Heart left ventricle (tissue), 16 donors: ENCODE results near the gene MYL6B. TPM values are rescaled to one million over a fixed set of nuclear protein-coding genes. Genes with fewer than 3 reads are reported as not detected.

Experiments used
- ATAC-seq, 4 donors: fragments of 200-7000 bp; cut with Tn5 transposase; one replicate each; pipeline ENCODE4 v1.9.1; 2020 to 2022; ENCODE audit warnings: moderate library complexity in 4 of 4, mild to moderate bottlenecking in 3 of 4, moderate number of reproducible peaks in 1 of 4
- DNase-seq, 5 donors: peaks; one replicate each; pipeline ENCODE4 v3.0.0-alpha.2; 2020
- H3K27ac ChIP-seq, 12 donors: fragments of 200-600 bp; sonication (generic) in 4 of 12; one replicate each; pipeline versions ENCODE4 v1.5.0 to v1.8.0; 2016 to 2022; ENCODE audit warnings: mild to moderate bottlenecking in 2 of 12
- H3K27me3 ChIP-seq, 9 donors: fragments of 200-600 bp; sonication (generic) in 2 of 9; one replicate each; pipeline versions ENCODE4 v1.5.1 to v1.8.0; 2016 to 2022; ENCODE audit warnings: mild to moderate bottlenecking in 3 of 9
- H3K36me3 ChIP-seq, 9 donors: fragments of 200-600 bp; sonication (generic) in 2 of 9; one replicate each; pipeline versions ENCODE4 v1.5.0 to v1.8.0; 2018 to 2022; ENCODE audit warnings: mild to moderate bottlenecking in 2 of 9
- H3K4me1 ChIP-seq, 12 donors: fragments of 200-600 bp; sonication (generic) in 4 of 12; one replicate each; pipeline versions ENCODE4 v1.5.0 to v1.8.0; 2016 to 2022; ENCODE audit warnings: mild to moderate bottlenecking in 3 of 12
- H3K4me3 ChIP-seq, 12 donors: fragments of 200-600 bp; sonication (generic) in 4 of 12; one replicate each; pipeline versions ENCODE4 v1.5.0 to v1.8.0; 2017 to 2022; ENCODE audit warnings: mild to moderate bottlenecking in 9 of 12, moderate library complexity in 4 of 12
- H3K9me3 ChIP-seq, 12 donors: fragments of 200-600 bp; sonication (generic) in 4 of 12; one replicate each; pipeline versions ENCODE4 v1.5.0 to v1.8.0; 2016 to 2022; ENCODE audit warnings: mild to moderate bottlenecking in 1 of 12
- POLR2A ChIP-seq, 2 donors: fragments of 450-650 bp; IDR thresholded peaks; one replicate each; pipeline ENCODE4 v1.6.1; 2017; ENCODE audit warnings: antibody characterized with exemption in 2 of 2, mild to moderate bottlenecking in 2 of 2, moderate library complexity in 2 of 2
- WGBS, 4 donors: extraction: QIAGEN DNeasy Blood & Tissue Kit in 2 of 4; methylation state at CpG; one replicate each; pipeline versions ENCODE4 v1.1.5 to v1.1.7; 2013 to 2018; 5-methylcytosine and 5-hydroxymethylcytosine counted together
- intact Hi-C, 10 donors: fragments of 100-400 bp; cut with DNase I; formaldehyde crosslinking; loops; one replicate each; pipeline versions ENCODE4 v1.11.1 to v1.14.2; 2022
- polyA plus RNA-seq, 2 donors: library from polyadenylated mRNA; stranded (reverse); fragments of 200-250 nt; gene quantifications; one replicate each; pipeline ENCODE4 v1.2.3, GENCODE V29; 2013
- total RNA-seq, 9 donors: library from RNA; depleted of rRNA in 2 of 9; stranded (reverse); fragments of >200 nt in 2 of 9; fragmentation: NEBNext Ultra II Directional in 3 of 9; extraction: Animal tissue kit (Norgen Biotek cat#: 25700) in 3 of 9; gene quantifications; one replicate each; pipeline versions ENCODE4 v1.1.0 to v1.2.4, GENCODE V29; 2016 to 2023
- TF ChIP-seq, protein P1 (sequence below), 12 donors: fragments of 200-600 bp; sonication (generic) in 4 of 12; IDR thresholded peaks; one replicate each; pipeline versions ENCODE4 v1.5.0 to v1.8.0; 2018 to 2022; ENCODE audit warnings: antibody characterized with exemption in 12 of 12, mild to moderate bottlenecking in 5 of 12
- donor health status: ischemic (EF 13 %, LVEDD 7.1; RV severe dilation, severe dysfunction).
- donor health status: healthy with polysubstance abuse.
- donor health status: DM: no; HTN: yes; CAD: no.
- donor health status: DM: no; HTN: no; CAD: no.
- donor health status: ischemic (EF 25% LVEDD 6.9; RV normal size, moderate dysfunction).
- donor health status: ischemic (EF 25% LVEDD 5.7; RV mildly dilated, moderate dysfunction).
- donor health status: healthy.
- donor health status: DM: yes; HTN: yes; CAD: no.
- donor health status: ischemic (EF 35%, LVEDD 5.7; RV mildly dilated, moderate dysfunction).
- donor health status: nonischemic (EF 11% LVEDD 7.7; RV severe dilation, severe dysfunction).
- donor health status: DM: yes; HTN: yes; CAD: no.
- donor health status: PGD.
- donor health status: ischemic (EF 29% LVEDD 5.4; RV normal size, mild dysfunction).
- donor health status: nonischemic (EF 23%, LVEDD 6.1; RV moderate dilation, normal function).

MYL6B gene
- total and polyA plus RNA-seq, 11 donors, result 27.5 to 65.9 (median 41.1) TPM

DNA sequence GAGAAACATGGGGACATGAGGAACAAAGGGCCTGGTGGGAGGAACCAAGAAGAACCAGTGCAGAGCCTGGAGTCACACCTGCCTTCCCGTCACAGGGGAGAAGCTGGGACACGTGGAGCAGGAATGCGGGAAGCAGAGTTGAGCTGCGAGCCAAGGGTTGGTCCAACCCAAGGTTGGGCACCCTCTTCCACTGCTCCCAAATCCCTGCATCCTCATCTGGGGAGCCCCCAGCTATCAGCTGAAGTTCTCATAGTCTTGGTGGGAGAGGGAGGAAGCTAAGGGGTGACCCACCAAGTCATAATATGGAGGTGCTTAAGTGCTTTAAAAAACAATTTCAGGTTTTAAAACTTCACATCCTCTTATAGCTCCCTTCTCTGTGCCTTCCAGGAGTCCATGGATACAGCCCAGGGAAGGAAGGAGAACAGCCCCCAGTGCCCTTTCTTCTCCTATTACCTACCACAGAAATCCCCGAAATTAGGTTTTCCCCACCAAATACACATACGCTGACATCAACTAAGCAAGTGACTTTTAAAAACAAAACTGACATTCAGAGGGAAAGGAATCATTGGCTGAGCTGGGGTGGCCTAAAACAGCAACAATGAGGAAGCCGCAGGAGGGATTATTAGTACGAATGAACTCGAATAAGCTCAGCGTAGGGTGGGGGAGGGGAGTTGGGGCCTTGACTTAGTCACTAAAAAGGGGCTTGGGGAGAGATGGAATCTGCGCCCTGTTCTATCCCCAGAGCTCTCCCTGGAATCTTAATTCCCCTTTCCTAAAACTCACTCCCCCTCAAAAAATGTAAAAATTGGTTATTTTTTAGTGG, 10.3 kb downstream of the MYL6B start:
- DNase-seq (no peak), ATAC-seq (no peak)
- 50 to 55% (median 53%) methylated on average over 11 of the region's 11 CpGs for WGBS, 4 donors
- no peak overlapping the region for H3K4me3 ChIP-seq
- H3K27ac ChIP-seq, result peak overlapping the region in 4 of 12 donors; percentile 6 to 98 (median 70)
- peaks cover 0 to 86% (median 83%) of the 10 kb centered on the region in 9 donors for H3K36me3 ChIP-seq
- no peaks in the 10 kb centered on the region for H3K27me3 ChIP-seq
- intact Hi-C loops, result no loop called here
- H3K4me1 ChIP-seq, result peaks cover 4 to 45% (median 27%) of the 10 kb centered on the region in 12 donors
- no peaks in the 10 kb centered on the region for H3K9me3 ChIP-seq
- TF ChIP-seq, protein P1, sequence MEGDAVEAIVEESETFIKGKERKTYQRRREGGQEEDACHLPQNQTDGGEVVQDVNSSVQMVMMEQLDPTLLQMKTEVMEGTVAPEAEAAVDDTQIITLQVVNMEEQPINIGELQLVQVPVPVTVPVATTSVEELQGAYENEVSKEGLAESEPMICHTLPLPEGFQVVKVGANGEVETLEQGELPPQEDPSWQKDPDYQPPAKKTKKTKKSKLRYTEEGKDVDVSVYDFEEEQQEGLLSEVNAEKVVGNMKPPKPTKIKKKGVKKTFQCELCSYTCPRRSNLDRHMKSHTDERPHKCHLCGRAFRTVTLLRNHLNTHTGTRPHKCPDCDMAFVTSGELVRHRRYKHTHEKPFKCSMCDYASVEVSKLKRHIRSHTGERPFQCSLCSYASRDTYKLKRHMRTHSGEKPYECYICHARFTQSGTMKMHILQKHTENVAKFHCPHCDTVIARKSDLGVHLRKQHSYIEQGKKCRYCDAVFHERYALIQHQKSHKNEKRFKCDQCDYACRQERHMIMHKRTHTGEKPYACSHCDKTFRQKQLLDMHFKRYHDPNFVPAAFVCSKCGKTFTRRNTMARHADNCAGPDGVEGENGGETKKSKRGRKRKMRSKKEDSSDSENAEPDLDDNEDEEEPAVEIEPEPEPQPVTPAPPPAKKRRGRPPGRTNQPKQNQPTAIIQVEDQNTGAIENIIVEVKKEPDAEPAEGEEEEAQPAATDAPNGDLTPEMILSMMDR (IDR thresholded peaks at IDR 0.05), result no peak
- no peak for TF ChIP-seq POLR2A (IDR thresholded peaks at IDR 0.05)

DNA sequence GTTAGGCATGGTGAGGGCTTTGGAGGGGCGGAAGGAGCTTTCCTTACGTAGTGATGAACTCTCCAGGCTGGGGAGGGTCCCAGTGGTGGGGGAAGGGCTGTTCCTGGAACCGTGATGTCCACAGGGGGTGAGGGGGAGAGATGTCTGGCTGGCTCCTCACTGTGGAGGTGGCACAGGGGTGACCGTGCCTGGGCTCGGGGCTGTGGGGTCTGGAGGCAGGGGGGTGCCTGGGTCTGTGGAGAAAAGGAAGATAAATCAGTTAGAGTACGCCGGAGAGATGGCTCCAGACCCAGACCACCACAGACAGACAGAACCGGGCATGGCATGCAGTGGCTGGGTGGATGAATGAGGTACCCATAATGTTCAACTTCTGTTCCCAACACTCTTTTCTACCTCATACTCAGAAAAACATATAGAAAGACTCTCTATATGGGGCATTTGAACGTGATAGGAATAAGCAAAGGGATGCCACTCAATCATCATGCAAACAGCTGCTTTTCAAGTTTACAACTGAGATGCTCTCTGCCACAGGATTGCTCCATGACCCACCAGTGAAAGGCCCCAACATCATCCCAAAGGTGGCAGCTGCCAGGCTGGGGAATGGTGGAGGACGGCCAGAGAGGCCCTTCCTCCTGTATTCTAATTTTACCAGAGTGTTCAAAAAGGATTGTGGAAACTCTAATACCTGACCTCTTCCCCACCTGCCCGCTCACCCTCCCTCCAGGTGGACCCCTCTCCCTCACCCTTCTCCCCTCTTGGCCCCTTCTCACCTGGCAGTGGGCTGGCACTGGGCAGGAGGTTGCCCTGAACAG, 11.4 kb downstream of the MYL6B start:
- H3K36me3 ChIP-seq, result peaks cover 0 to 95% (median 92%) of the 10 kb centered on the region in 9 donors
- 58 to 66% (median 64%) methylated on average over 9 to 11 of the region's 11 CpGs for WGBS, 4 donors
- TF ChIP-seq POLR2A (IDR thresholded peaks at IDR 0.05), result no peak
- TF ChIP-seq, protein P1 (IDR thresholded peaks at IDR 0.05), result no peak
- ATAC-seq (peak in 2 of 4 donors; percentile 1 to 4), DNase-seq (no peak)
- H3K9me3 ChIP-seq, result no peaks in the 10 kb centered on the region
- H3K4me1 ChIP-seq, result peaks cover 4 to 45% (median 27%) of the 10 kb centered on the region in 12 donors
- H3K4me3 ChIP-seq, result no peak overlapping the region
- peak overlapping the region in 1 of 12 donors; percentile 98 for H3K27ac ChIP-seq
- no peaks in the 10 kb centered on the region for H3K27me3 ChIP-seq
- intact Hi-C loops, result no loop called here

DNA sequence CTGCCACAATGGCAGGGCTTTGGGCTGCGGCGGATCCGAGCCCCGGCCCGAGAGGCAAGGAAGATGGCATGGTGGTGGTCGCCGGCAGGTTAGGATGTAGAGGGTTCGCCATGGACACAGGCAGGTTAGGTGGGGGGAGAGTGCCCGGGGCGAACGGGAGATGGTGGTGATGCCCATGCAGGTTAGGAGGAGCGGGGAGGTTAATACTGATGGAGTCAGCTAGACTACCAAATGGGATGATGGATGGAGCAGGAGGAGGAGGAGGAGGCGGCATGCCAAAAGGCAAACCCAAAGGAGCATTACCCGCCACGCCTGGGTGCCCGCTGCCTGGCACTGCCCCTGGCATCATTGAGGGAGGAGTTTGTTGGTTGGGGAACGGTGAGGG, 11.9 kb downstream of the MYL6B start:
- intact Hi-C loops, result no loop called here
- H3K9me3 ChIP-seq, result no peaks in the 10 kb centered on the region
- H3K27me3 ChIP-seq, result no peaks in the 10 kb centered on the region
- ATAC-seq, result peak in 1 of 4 donors; percentile 2
- TF ChIP-seq POLR2A (IDR thresholded peaks at IDR 0.05), result no peak
- TF ChIP-seq, protein P1 (IDR thresholded peaks at IDR 0.05), result no peak
- H3K27ac ChIP-seq, result peak overlapping the region in 1 of 12 donors; percentile 98
- no peak for DNase-seq
- H3K36me3 ChIP-seq, result peaks cover 0 to 98% (median 97%) of the 10 kb centered on the region in 9 donors
- peaks cover 4 to 43% (median 27%) of the 10 kb centered on the region in 12 donors for H3K4me1 ChIP-seq
- no peak overlapping the region for H3K4me3 ChIP-seq
- 91 to 94% (median 92%) methylated on average over 17 of the region's 17 CpGs for WGBS, 4 donors

DNA sequence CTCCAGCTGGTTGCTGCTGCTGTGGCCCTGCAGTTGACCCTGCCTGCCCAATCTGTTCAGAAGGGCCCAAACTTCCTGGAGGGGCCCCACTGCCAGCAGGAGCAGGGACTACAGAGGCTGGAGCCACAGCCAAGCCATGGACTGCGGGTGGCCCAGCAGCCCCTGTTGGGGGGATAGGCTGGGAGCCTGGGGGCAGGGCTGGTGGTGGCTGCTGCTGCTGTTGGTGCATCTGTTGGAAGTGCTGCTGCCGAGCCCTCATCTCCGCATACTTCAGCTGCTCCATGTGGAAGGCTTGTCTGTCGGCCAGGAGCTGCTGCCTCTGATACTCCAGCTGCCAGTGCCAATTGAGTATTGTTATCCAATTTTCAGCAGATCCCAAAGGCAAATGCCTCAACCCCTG, 13.0 kb downstream of the MYL6B start:
- 38 to 56% (median 50%) methylated on average over 3 to 4 of the region's 4 CpGs for WGBS, 4 donors
- DNase-seq, result peak in 1 of 5 donors; percentile 45
- no peak overlapping the region for H3K4me3 ChIP-seq
- no peaks in the 10 kb centered on the region for H3K9me3 ChIP-seq
- peak in 3 of 4 donors; percentile 4 to 23 (median 9) for ATAC-seq
- no peaks in the 10 kb centered on the region for H3K27me3 ChIP-seq
- H3K27ac ChIP-seq, result peak overlapping the region in 3 of 12 donors; percentile 6 to 30 (median 8)
- H3K36me3 ChIP-seq, result peaks cover 0 to 98% (median 97%) of the 10 kb centered on the region in 9 donors
- H3K4me1 ChIP-seq, result peaks cover 4 to 33% (median 17%) of the 10 kb centered on the region in 12 donors
- no peak for TF ChIP-seq POLR2A (IDR thresholded peaks at IDR 0.05)
- TF ChIP-seq, protein P1 (IDR thresholded peaks at IDR 0.05), result no peak
- intact Hi-C loops, result no loop called here
